Hematopoietic multipotent progenitor cell treated with erythropoietin and hydrocortisone succinate and interleukin-3 and kit ligand, for 8 days (in vitro differentiated cells): ENCODE measurements around the gene TBC1D20.
"Not testable (repeated sequence)": the region's sequence is repeated elsewhere in the genome, so short reads cannot be mapped to it uniquely, and the experiment has no call there.

Experiments
- DNase-seq: peaks from one replicate; pipeline ENCODE4 v3.0.0-alpha.2; 2015

The TBC1D20 gene

DNA sequence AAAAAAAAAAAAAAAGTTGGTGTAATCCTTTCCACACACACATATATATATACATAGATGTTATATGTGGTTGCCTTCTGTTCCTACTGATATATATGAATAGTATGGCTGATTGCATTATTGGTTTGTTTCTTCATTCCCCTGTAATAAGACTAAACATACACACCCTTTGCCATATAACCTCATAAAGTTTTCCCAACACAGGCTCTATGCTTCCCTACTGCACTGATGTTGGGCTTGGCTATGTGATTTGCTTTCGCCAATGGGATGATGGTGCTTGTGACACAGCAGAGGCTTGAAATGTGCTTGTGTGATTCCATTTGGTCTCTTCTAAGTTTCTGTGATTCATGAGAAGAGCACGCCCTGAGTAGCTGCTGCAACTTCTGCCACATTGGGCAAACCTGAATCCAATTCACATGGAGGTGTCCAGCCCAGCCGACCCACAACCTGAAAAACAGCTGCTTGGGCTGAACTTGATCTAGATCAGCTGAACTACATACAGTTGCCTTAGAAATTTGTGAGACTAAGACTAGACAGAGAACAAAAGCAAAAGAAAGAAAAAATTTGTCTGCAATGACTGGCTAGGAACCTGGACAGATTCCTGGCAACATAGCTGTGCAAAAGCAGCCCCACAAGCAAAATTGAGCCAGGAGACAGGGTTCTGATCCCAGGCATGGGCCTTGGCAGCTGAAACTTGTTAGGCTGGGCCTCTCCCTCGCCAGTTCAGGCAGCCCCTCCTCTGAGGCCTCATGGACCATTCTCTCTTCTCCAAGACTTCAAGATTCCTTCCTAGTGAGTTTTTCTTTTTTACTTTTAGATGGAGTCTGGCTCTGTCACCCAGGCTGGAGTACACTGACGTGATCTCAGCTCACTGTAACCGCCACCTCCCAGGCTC is 13.4 kb upstream of the TBC1D20 start:
- no peak for DNase-seq

DNA sequence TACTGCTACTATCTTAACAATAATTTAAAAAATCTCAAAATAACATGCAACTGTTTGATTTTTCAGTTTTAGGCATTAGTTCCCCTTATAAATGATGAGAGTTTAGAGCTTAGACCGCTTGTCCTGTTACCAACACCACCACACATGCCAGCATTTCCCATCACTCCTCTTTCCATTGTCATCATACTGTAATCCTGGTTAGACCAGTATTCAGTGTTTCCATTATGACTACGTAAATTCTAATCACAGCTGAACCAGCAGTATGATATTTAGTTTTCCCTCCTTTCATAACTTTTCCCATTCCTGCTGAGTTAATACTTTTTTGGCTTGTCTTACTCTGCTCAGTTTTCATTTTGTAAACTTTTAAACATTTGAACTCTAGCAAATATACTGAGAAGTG is 12.2 kb upstream of the TBC1D20 start:
- DNase-seq = no peak

DNA sequence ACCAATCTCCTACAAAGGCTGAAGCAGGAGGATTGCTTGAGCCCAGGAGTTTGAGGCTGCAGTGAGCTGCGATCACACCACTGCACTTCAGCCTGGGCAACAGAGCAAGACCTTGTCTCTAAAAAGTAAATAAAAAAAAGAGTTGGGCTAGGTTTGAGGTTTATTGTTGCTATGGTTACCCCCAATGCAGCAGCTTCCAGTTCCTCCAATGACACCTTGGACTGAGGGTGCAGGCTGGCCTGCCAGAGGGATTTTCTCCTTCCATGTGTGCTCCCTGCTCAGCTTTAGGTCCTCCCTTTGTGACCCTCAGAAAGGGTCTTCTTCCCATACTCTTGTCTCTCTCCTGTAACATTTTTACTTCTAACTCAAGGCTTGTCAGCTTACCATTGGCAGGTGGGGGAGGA is 10.6 kb upstream of the TBC1D20 start:
- DNase-seq = no peak

DNA sequence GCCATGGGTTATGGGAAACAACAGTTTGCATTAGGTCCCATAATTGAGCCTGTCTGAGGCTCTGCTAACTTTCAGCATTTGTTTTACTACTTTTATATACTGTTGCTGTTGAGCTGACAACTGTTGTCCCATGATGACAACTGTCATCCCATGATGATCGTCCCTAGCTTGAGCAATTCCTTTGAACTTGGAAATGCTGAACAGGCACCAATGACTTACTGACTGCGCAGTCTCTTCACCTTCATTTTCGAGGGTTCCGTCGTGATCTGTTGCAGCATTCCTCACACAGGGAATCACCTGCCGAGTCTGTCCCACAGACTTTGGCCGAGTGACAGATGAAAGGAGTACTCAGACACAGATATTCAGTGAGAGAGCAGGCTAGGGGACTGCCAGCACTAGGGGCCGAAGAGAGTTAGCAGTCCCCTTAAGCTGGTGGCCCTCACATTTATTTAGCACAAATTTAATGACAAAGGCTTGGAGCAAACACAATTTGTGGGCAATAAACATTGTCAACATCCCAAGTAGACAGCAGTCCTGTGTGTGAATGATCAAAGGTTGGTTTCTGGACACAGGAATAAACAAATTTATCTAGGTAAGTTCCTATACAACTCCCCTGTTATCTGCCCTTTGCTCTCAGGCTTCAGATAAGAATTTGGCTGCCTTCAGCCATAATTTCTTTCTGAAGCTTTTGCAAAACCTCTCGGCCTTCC is 10.0 kb upstream of the TBC1D20 start:
- DNase-seq = no peak

DNA sequence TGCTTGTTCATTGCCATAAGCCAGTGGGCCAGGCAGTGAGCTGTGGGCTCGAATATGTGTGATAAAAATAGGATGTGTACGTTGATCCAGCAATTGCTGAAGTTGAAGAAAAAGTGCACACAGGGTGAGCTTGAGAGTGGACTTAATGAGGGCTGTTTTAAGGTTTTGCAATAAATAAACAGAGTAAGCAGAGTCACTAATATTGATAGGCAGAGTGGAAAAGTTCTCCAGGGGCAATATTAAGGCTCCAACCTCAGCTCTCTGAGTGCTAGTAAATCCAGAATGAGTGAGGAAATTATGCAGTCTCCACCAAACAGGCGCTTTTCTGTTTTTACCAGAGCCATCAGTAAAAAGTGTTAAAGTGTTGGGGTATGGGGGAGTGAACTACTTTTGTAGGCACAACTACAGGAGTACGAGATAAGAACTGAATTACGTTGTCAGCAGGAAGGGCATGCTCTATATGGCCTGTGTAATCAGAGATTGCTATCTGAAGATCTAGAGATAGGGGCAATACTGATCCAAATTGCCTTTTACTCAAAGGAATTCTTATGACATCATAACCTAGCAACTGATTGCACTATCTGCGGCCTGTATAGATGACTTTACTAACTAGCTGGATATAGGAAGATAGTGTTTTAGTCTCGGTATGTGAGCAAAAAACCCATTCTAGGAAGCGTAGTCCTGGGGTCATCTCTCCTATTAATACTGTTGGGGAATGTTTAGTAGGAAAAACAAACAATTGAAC is 7.6 kb upstream of the TBC1D20 start:
- no peak for DNase-seq

DNA sequence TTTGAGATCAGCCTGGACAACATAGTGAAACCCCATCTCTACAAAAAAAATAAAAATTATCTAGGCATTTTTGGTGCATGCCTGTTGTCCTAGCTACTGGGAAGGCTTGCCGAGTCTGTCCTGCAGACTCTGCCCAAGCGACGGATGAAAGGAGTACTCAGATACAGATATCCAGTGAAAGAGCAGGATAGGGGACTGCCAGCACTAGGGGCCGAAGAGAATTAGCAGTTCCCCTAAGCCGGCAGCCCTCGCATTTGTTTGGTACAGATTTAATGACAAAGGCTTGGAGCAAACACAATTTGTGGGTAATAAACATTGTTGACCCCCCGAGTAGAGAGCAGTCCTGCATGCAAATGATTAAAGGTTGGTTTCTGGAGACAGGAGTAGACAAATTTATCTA is 5.4 kb upstream of the TBC1D20 start:
- no peak for DNase-seq

DNA sequence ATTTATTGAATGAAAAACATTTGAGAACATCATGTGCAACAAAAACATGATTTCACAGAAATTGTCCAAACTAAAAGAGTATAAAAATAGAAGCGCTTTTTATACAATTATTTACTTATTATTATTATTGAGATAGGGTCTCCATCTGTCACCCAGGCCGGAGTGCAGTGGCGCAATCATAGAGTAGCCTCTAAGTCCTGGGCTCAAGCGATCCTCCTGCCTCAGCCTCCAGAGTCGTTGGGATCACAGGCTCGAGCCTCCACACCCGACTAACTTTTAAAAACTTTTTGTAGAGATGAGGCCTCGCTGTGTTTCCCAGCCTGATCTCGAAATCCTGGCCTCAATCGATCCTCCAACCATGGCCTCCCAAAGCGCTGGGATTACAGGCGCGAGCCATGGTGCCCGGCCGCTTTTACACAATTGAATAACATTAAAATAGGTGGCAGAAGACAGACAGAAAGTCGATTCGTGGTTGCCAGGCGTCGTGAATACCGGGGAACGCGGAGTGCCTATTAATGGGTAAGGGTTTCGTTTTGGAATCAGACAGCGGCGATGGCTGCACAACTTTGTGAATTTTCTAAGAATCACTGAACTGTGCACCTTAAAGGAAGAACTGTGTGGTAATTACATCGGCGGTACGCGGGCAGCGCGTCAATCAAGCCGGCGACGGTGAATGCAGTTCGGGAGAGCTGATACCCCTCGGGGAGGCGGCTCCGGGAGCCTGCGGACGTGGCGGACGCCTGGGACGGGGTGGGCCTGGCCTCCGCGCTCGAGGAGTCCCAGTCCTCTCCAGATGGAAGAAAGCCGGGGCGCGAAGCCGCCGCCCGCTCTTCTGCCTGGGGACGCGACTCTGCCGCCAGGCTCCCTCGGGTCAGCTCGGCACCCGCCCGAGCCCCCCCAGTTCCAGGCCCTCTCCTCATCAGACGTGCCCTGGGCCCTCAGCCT is 807 bp downstream of the TBC1D20 start:
- peak; percentile 50 for DNase-seq

DNA sequence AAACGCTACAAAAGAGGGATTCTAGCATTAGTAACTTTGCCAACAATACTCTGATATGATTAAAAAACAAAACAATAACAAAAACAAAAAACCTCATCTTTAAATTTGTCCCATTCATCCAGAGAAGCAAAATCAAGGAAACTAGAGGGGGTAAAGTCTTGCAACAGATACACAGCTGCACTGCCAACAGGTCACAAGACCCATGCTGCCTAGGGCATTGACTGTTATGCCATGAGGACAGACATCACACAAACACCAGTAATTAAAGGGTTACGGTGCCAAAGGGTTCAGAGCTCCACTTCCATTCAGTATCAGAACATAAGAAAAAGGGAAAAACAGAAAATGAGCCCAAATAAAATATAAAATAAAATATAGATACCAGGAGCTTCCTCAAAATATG is 1.6 kb downstream of the TBC1D20 start:
- DNase-seq = peak; percentile 60

DNA sequence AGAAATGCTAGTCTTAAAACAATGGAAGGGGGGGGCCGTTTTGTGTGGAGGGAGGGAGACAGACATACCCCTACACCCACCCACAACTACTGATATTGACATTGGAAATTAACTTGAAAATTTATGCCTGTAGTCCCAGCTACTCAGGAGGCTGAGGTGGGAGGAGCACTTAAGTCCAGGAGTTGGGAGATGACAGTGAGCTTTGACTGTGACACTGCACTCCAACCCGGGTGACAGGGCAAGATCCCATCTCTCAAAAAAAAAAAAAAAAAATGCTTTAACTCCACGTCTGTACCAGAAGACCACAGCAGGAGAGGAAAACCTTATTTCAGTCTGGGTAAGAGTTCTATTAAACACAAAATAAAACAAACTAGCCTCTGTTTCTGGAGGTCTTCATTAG is 2.2 kb downstream of the TBC1D20 start:
- peak; percentile 76 for DNase-seq

DNA sequence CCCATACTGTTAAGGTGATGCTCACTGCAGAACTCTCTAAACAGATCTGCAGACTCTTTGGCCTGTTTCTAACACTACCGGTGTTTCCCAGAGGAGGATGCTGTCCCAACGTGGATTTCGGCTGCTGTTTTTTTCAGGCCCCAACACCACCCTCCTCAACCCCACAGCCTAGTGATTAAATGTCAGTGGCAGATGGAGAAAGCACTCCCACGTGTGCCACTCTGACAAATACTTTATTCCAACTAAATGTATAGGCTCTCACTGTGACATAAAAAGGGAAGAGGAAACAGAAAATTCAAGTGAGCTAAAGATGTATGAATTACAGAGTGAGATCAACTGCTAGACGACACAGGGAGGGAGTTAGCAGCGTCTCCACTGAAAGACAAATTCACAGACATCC is 3.6 kb downstream of the TBC1D20 start:
- DNase-seq = no peak

DNA sequence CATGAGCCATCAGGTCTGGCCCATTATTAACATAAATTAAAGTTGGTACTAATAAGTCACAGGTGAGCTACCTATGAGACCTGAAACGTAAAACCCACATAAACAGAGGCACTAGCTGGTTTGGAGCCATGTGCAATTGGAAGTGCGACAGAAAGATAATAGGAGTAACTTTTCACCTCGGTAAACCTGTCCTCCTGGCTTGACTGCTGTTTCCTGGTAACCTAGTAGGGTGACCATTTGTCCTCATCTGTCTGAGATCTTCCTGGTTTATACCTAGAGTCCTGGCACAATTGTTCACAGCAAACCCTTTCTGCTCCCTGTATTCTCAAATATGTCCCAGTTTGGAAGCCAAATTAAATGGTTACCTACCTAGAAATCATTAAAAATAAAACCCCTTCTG is 7.4 kb downstream of the TBC1D20 start:
- DNase-seq = no peak

DNA sequence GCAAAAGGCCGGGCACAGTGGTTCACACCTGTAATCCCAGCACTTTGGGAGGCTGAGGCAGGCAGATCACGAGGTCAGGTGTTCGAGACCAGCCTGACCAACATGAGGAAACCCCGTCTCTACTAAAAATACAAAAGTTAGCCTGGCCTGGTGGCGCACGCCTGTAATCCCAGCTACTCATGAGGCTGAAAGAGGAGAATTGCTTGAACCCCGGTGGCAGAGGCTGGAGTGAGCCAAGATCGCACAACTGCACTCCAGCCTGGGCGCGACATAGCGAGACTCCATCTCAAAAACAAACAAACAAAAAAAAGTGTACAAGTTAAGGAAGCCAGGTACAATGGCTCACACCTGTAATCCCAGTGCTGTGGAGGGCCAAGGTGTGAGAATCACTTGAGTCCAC is 10.3 kb downstream of the TBC1D20 start:
- DNase-seq = not testable (repeated sequence)

DNA sequence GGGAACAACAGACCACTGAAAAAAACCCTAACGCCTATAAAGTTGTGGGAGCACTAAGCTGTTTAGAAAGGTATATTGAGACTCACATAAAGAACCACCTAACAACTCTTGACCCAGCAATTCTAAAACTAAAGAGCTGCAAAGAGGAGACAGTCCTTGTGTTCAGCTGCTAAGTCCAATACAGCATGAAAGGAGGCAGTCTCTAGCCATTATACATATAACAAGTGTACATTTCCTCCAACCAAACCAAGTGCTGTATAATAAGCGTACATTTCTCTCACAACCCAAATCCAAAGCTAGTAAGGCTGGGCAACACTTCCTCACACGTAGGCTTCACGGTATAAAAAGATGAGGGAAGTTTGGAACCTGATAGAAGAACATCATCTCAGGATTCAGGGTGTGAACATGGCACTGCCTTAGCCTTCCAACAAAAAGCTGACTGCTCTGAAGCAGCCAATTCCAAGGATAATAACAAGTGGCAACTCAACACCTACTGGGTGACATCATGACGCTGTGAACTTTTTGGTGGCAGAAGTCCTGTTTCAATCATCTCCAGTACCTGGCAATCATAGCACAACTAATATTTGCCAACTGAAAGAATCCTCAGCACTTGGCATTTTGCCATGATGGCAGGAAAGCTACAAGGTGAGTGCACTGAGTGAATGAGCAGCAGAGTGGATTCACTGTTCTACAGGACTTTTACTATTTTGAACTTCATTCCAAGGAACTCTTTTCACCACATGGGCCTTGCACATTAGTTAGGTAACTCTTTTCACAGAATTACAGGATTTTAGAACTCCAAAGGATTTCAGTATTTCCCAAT is 16.6 kb downstream of the TBC1D20 start:
- DNase-seq = no peak

DNA sequence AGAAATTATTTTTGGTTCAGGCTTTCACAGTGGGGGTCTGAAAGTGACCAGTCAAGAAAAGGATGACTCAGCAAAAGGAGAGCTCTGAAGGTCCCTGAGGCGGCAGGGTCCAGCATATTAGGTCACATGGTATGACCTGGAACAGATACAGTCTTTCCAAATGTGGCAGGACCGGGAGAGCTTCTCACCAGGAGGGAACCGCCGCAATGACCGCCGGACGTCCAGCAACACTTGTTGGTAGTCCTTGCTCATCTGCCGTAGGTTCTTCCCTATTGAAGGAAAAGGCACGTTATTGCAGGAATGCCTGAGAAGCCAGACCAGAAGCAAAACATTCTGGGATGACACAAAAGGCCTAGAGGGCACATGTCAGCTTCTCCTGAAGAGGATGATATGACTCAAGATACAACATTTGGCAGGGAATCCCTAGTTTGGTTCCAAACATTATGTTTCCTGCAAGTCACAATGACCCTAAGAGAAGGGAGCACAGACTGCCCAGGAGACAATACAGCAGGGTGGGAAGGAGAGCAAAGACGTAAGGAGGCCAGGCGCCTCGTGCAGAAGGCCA is 17.4 kb downstream of the TBC1D20 start:
- DNase-seq = no peak

DNA sequence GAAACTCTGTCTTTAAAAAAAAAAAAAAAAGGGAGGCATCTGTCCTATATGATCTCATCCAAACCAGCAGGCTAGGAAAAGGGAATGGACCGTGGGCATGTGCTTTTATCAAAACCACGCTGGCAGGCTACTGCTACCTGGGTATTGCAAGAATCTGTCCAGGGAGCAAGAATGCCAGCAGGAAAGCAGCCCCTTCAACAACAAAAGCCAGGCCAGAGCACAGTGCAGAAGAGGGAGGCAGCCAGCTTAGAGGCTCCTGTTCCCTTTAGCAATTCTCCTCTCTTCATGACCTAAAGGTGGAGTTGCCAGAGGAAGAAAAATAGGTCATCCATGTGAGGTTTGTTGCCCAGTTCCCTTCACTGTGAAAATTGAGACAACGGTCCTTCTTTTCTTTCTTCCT is 18.2 kb downstream of the TBC1D20 start:
- DNase-seq = no peak

DNA sequence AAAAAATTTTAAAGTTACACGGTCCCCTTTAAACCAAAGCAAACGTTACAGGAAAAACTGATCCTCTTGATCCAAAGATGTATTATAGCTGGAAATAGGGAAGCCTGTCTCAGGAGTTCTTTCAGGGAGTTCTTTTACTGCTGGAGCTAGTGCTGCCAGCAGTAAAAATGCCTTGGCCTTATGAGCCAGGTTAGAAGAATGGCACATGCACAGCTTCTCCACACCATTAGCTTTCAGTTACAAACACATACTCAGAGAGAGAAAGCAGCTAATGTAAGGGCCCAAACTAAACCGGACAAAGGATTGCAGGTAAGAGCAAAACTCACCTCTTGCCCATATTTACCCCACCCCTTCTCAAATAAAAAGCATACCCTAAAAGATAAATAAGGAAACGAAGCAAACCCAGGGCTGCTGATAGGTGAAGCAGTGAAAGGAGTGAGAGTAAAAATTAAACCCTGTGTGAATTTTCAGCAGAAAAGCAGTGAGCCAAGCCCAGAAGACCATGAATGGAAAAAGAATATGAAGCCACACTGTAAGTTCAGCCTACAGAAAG is 19.0 kb downstream of the TBC1D20 start:
- no peak for DNase-seq

DNA sequence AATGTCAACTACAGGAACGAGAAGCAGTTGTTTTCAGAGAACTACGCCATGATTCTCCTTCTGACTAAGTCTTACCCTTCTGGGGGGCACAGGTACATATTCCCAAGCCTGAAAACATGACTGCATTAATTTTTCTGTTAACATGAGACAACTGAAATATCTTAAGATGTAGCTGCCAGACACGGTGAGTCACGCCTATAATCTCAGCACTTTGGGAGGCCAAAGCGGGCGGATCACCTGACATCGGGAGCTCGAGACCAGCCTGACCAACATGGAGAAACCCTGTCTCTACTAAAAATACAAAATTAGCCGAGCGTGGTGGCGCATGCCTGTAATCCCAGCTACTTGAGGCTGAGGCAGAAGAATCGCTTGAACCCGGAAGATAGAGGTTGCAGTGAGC is 21.7 kb downstream of the TBC1D20 start:
- no peak for DNase-seq

DNA sequence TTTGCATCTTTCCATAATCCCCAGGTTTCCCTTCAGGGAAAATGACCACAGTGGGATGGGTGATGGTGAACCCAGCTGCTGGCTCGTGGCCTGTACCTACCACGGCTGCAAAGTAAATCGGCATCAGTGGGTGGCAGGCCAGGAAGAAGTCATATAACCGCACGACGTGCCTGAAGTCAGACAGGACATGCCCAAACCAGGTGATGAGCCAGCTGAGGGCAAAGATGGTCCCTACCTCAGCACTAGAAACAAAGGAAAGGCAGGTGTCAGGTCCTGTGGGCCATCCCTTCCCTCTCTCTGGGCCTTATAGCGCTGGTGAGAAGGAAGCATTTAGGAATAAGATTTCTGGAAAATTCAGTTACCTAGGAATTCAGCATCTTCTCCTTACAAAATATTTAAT is 22.2 kb downstream of the TBC1D20 start:
- DNase-seq = no peak

DNA sequence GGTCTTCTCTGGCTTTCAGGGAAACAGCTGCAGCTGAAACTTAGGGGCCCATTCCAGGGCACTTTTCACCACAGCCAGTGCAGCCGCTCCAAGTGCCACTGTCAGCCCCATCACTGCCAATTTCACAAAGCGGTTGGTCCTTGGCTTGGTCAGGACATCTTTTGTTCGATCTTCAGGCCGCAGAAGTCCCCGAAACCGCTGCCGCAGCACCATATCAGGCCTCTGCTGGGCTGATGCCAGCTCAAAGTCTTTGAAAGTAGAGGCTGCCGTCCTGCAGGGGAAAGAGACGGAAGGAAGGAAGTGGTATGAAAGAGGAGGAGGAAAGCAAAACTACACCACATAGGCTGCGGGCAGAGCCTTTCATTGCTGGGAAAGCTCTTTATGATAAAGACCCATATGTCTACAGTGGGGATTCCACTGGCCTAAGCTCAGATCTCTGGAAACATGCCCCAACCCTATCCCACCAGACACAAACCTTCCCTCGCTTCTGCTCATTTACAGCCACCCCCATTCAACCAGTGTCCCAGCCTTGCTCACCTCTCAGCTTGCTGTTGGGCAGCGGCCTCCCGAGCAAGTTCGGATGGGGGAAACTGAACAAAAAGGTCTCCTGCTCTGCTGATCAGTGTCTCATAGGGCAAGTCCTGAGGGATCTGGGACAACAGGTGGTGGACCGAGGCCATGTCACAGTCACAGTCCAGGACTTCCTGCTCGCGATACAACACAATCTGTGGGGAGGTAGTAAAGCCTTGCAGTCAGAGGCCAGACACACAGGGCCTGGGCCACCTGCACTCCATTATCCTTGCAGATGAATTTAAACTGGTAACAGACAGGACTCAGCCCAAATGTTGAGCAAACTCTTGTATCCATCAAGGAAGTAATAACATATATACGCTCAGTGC is 23.5 kb downstream of the TBC1D20 start:
- peak; percentile 89 for DNase-seq
